EH (cell line): Measurements from ENCODE around the gene PLCG1.

Source experiments
- DNase-seq: peaks from one replicate; pipeline ENCODE4 v3.0.0-alpha.2; 2015; ENCODE audit warnings: low read depth

Gene PLCG1

DNA sequence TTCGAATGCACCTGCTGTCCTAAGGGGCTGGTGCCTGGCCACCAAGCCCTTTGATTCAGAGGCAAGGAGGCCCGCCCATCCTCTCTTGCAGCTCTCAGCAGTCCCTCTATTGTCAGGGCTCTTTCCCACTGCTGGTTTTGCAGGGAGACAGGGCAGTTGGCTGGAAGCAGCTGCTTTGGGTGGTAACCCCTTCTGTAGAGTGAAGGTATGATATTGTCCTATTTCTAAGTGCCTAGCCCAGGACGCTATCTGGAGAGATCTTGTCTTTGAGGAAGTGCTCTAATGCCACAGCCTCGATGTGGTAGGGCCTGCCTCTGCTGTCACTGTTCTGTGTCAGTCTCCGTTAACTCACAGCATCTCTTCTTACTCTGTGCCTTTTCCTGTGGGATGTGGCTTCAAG lies 5.6 kb downstream of the PLCG1 start:
- no peak for DNase-seq

DNA sequence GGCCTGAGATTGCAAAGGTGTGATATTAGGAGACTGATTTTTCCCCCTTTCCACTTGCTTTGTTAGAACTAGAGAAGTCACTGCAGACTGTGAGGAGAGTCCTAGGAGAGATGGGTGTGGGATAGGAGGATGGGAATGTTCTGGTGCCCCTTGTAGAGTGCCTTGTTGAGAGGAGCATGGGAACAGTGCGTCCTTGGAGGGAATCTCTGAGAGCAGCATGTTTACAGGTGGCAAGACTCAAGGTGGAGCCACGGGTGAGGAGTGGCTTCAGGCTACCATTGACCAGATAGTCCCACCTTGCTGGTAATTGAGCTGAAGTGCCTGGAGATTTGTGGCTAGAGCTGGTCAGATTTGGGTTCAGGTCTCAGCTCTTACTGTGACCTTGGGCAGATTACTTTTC lies 6.0 kb downstream of the PLCG1 start:
- DNase-seq: no peak

GRCh38 chr20:41145317-41145716 lies 8.0 kb downstream of the PLCG1 start:
- DNase-seq: no peak

DNA sequence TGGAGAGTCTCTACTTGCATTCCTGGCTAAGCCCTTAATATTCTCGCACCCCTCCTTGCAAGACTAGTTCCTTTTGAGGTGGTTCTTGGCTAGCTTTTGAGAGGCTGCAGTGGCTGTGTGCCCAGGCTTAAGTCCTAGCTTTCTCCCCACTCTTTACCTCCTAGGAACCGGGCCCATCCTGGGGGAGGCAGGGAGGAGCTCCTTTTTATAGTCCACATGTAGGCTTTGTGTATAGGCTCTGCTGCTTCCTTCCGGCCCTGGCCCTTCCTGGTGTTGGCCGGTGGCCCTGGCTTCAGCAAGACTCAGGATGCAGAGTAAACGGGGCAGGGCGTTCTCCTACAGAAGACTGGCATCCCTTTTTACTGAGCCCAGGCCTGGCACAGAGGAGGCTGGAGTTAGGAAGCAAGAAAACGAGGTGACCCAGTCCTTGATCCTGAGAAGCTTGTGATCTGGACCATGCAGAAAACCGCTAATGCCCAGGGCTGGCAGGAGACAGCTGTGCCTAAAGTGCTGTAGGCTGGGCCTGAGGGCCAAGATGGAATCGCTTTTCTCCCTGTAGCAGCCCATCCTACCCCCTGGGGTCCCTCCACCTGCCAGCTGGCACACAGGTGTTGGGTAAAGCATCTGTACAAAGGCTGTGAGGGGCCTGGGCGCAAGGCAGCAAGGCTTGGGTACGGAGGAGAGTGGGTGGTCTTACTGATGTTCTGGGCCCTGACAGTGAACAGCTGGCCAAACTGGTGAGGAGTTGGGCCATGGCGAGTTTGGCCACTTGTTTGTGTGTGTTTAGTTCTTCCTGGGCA lies 8.7 kb downstream of the PLCG1 start:
- no peak for DNase-seq

GRCh38 chr20:41147767-41148191 lies 10.4 kb downstream of the PLCG1 start:
- DNase-seq: peak; percentile 16

GRCh38 chr20:41148942-41149341 lies 11.6 kb downstream of the PLCG1 start:
- DNase-seq: no peak

- DNase-seq: peak; percentile 43
Measured at GRCh38 chr20:41150664-41151063, 13.3 kb downstream of the PLCG1 start.

DNA sequence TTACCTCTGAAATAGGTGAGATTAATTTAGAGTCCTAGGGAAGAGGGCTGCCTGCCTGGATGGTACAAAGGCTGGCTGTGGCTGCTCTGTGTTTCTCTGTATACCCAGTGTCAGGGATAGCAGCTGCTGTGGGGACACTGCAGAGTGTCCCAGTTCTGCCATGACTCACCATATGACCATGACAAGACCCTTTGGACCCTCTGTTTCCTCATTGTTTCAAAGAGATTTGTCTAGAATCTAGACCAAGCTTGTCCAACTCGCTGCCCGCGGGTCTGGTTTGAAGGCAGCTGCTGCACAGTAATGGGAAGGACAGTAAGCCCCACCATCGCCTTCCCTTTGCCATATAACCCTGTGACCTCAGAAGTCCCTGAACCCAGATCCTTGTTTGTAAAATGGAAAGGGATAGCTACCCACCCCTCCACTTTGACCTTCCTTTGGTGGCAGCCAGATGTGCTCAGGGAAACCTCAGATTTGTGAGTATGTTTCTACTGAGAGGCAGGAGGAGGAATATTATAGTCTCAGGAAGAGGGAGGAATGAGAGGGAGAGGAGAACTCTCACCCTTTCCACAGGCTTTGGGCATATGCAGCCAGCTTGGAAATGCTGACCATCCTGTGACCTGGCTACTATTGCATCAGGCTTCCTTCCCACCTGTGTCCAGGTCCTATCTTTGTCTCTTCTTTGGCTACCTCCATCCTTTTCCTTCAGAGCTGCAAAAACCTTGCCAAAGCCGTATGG lies 14.0 kb downstream of the PLCG1 start:
- DNase-seq: no peak

DNA sequence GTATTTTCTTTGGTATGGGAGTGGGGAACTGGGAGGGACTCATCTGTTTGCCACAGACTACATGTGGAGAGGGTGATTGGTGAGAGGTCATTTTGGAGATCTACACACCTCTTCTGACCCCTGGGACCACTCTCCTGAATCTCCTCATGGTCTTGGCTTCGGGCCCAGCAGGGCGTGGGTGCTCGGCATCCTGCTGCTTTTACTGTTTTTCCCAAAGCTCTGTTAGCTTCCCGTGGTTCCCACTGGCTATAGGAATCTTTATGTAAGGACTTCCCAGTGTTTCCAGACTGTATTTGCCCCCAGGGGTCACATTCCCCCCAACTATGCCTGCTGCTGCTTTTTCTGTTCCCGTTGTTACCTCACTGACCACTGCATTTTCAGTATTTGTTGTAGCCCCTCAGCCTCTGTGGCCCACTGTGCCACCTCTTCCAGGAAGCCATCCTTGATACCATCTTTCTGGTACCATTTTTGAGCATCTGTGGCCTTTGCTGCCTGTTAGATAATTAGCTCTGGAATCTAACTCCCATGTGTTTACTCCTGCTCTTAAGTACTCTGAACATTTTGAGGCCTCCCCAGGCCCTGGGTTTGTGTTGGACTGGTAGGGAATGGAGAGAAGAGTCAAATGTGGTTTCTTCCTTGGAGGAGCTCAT lies 14.9 kb downstream of the PLCG1 start:
- peak; percentile 20 for DNase-seq

DNA sequence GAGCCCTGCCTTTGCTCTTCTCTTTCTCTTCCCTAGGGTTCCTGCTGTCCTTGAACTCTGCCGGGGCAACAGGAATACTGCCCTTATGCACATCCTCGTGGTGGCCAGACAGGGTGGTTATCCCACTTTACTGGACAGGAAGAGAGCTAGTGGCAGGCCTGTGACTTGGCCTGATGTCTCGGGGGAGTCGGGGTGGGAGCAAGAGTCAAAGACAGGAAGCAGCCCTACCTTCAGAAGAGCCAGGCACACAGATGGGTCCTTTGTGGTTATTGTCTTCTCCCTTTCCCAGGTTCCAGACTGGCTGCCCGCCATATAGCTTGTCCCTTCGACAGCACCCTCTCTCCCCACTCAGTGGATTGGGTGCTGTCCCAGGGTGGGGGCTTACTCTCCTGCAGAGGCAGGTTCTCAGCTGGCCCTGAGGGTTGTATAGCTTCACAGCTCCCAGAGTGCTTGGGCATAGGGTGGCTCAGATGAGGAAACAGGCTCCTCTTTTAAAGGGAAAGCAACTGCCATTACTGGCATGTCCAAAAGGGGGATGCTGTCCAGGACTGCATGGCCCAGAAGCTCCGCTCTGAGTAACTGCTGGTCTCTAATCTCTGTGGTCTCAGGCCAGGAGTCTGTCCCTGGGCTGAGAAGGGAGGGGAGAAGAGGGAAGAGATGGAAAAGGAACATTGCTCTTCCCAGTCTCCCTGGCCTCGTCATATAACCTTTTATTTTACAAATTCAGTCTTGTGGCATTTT lies 17.3 kb downstream of the PLCG1 start:
- DNase-seq: no peak

DNA sequence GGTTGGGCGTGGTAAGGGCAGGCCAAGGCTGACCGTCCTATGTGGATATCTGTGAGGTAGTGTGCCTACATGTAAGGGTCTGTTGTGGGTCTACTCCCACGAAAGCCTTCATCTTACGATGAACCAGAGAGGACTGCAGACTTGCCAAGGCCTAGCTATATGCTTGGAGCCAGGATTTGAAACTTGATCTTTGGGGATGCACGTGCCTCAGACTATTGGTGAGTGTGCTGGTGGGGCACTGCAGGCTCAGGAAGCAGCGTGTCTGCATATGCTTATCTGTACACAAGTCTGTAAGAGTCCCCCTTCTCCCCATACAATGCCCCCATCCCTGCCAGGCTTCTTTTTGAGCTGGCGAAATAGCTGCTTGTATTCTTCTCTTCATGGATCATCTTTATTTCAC lies 17.9 kb downstream of the PLCG1 start:
- no peak for DNase-seq

- DNase-seq: no peak
Measured at GRCh38 chr20:41158082-41158625, 20.8 kb downstream of the PLCG1 start.

- no peak for DNase-seq
Measured at GRCh38 chr20:41159547-41159946, 22.2 kb downstream of the PLCG1 start.

GRCh38 chr20:41160686-41161085 lies 23.3 kb downstream of the PLCG1 start:
- no peak for DNase-seq

DNA sequence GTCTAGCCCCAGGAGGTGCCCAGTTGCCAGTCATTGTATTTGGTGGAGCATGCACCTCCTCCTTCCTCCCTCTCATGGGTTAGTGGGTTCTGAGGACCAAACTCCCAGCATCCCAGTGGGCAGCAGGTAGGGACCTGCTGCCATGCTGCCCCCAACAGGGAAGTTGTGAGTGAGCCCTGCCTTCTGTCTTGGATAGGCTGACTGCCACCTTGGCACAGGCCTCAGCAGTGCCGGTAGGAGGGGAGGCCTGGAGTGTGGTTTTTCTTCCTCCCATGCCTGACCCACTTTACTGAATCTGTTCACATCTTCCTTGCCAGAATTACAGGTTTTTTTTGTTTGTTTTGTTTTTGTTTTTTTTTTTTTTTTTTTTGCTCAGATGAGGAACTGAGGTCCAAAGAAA lies 24.5 kb downstream of the PLCG1 start:
- no peak for DNase-seq

DNA sequence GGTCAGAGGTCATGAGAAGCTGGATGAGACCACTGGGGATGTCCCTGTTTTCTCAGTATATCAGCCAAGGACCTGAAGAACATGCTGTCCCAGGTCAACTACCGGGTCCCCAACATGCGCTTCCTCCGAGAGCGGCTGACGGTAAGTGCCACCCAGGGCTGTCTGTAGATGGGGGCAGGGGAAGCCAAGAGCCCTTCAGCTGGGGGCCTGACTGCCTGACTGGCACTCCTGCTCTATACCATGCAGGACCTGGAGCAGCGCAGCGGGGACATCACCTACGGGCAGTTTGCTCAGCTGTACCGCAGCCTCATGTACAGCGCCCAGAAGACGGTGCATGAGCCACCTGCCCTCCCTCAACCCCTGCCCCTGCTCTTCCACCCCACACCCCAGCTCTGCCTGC lies 25.1 kb downstream of the PLCG1 start:
- DNase-seq: no peak

GRCh38 chr20:41163821-41164220 lies 26.5 kb downstream of the PLCG1 start:
- DNase-seq: no peak

GRCh38 chr20:41165001-41165882 lies 27.9 kb downstream of the PLCG1 start:
- DNase-seq: no peak

DNA sequence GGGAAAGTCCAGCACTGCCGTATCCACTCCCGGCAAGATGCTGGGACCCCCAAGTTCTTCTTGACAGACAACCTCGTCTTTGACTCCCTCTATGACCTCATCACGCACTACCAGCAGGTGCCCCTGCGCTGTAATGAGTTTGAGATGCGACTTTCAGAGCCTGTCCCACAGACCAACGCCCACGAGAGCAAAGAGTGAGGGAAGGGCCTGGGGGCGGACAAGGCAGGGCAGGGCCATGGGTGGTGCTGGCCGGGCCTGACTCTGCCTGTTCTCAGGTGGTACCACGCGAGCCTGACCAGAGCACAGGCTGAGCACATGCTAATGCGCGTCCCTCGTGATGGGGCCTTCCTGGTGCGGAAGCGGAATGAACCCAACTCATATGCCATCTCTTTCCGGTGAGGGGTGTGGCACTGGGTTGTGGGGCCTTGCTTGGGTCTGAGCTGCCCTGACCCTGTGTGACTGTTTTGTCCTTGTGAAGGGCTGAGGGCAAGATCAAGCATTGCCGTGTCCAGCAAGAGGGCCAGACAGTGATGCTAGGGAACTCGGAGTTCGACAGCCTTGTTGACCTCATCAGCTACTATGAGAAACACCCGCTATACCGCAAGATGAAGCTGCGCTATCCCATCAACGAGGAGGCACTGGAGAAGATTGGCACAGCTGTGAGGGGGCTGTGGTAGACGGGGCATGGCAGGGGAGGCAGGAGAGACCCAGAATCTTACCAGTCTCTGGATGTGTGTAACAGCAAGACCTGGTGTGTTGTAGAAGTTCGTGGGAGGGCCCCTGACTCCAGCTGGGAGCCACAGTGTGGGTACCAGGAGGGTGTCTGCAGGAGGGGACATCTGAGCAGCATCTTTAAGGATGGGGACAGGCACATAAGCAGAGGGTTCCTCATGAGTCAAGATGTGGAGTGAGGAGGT lies 29.1 kb downstream of the PLCG1 start:
- no peak for DNase-seq

GRCh38 chr20:41167118-41167470 lies 29.8 kb downstream of the PLCG1 start:
- DNase-seq: no peak
